ENCODE measurements around the gene TCTN3. TPM values are rescaled to one million over a fixed set of nuclear protein-coding genes. Genes with fewer than 3 reads are reported as not detected.
A peak's percentile ranks its signal among the peaks of the same experiment; 100 is the strongest.

Gene TCTN3
- total and polyA plus RNA-seq, 2 of the 13 experiments (the other 11 are each of a cell fraction or from before 2014, with no cell fraction given), result 53.3 to 60.0 TPM

DNA sequence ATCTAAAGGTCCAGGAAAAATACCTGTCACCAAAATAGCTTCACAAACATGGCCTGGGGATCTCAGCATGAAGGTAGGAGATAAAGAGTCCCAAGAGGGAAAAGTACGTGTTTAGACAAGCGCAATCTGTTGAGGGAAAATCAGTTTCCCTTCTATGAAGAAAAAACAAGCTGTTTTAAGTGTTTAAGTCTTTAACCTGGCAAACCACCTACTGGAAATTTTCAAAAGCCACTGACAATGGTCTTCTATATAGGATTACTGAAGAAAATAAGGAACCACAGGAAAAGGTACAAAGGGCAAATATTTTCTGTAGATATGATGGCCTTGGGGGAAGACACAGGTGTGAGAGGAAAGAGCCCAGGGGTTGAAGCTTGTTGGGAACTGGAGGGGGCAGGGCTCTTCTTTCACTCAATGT is 58.4 kb downstream of the TCTN3 start (continued):
- 0 out of 2 replicates have a peak, but pooled peaks have one; percentile 49 for TF ChIP-seq ZBTB43 (CRISPR knock-in tag; conservative IDR thresholded peaks at IDR 0.05)
- no peak for TF ChIP-seq JDP2 (CRISPR knock-in tag; IDR thresholded peaks at IDR 0.05; ENCODE audit: borderline replicate concordance)
- TF ChIP-seq SP2 (CRISPR knock-in tag; IDR thresholded peaks at IDR 0.05), result no peak
- no peak for TF ChIP-seq NFATC3 (CRISPR knock-in tag; IDR thresholded peaks at IDR 0.05)
- peak in 1 of 2 experiments; percentile 64; a peak in 1 of 4 replicates for TF ChIP-seq KLF16 (CRISPR knock-in tag; IDR thresholded peaks at IDR 0.05)
- TF ChIP-seq, protein P1, sequence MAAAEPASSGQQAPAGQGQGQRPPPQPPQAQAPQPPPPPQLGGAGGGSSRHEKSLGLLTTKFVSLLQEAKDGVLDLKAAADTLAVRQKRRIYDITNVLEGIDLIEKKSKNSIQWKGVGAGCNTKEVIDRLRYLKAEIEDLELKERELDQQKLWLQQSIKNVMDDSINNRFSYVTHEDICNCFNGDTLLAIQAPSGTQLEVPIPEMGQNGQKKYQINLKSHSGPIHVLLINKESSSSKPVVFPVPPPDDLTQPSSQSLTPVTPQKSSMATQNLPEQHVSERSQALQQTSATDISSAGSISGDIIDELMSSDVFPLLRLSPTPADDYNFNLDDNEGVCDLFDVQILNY (CRISPR knock-in tag; conservative IDR thresholded peaks at IDR 0.05), result no peak
- TF ChIP-seq ZNF788 (CRISPR knock-in tag; IDR thresholded peaks at IDR 0.05; ENCODE audit: borderline replicate concordance), result no peak
- TF ChIP-seq, protein P2, sequence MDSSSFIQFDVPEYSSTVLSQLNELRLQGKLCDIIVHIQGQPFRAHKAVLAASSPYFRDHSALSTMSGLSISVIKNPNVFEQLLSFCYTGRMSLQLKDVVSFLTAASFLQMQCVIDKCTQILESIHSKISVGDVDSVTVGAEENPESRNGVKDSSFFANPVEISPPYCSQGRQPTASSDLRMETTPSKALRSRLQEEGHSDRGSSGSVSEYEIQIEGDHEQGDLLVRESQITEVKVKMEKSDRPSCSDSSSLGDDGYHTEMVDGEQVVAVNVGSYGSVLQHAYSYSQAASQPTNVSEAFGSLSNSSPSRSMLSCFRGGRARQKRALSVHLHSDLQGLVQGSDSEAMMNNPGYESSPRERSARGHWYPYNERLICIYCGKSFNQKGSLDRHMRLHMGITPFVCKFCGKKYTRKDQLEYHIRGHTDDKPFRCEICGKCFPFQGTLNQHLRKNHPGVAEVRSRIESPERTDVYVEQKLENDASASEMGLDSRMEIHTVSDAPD (CRISPR knock-in tag; IDR thresholded peaks at IDR 0.05), result no peak
- TF ChIP-seq ZNF556 (CRISPR knock-in tag; IDR thresholded peaks at IDR 0.05; ENCODE audit: borderline replicate concordance), result no peak

GRCh38 chr10:95628786-95629185 is 64.9 kb downstream of the TCTN3 start:
- no peaks in the 10 kb centered on the region for H3K9me3 ChIP-seq (ENCODE audit: low read length)
- no peak overlapping the region for H3K9ac ChIP-seq (ENCODE audit: insufficient read depth, low read depth, low read length)
- no peak overlapping the region for H2AFZ ChIP-seq (ENCODE audit: low read length)
- peaks cover 29% of the 10 kb centered on the region for H3K4me1 ChIP-seq (ENCODE audit: insufficient read depth, low read length)
- CTCF ChIA-PET (ENCODE audit: low intra/inter-chr PET ratio, low total read pairs), result no interaction called here
- WGBS (ENCODE audit: low lambda C conversion rate), result 94% methylated on average over 1 of the region's 1 CpG
- H3K4me3 ChIP-seq (replicated peaks in 1 of 3; ENCODE audit: insufficient read depth in 1 of 3, low read depth in 2 of 3, low read length in 3 of 3), result no peak overlapping the region
- H3K36me3 ChIP-seq (replicated peaks in 1 of 2; ENCODE audit: control insufficient read depth in 1 of 2, insufficient read depth in 2 of 2, low read length in 2 of 2), result peaks cover 30 to 95% of the 10 kb centered on the region in 2 experiments
- POLR2A ChIA-PET, result no interaction called here
- no peak for FAIRE-seq
- in situ Hi-C loops (cut with HindIII; ENCODE audit: extremely low pct_ligation_motif_present, low pct_unique_long_range_greater_than_20kb), result no loop called here
- peak; percentile 50; the same call in 2 of the 3 replicates for ATAC-seq
- H4K20me1 ChIP-seq (ENCODE audit: insufficient read depth, low read length), result no peaks in the 10 kb centered on the region
- intact Hi-C loops (cut with micrococcal nuclease; ENCODE audit: unreplicated experiment), result no loop called here
- no peak overlapping the region for H3K27ac ChIP-seq (ENCODE audit: extremely low read length, insufficient read depth, low read length)
- DNase-seq (ENCODE audit: low spot score), result no peak
- H3K4me2 ChIP-seq (ENCODE audit: low read depth, low read length), result no peak overlapping the region
- no peaks in the 10 kb centered on the region for H3K27me3 ChIP-seq (ENCODE audit: control insufficient read depth in 1 of 2, insufficient read depth in 2 of 2, low read length in 2 of 2)
- no peaks in the 10 kb centered on the region for H3K79me2 ChIP-seq (ENCODE audit: insufficient read depth, low read length)
- no TSS peak for BruUV-seq (replicated peaks)
- TF ChIP-seq ZNF33B (CRISPR knock-in tag; IDR thresholded peaks at IDR 0.05) (no peak), MZF1 (CRISPR knock-in tag; IDR thresholded peaks at IDR 0.05; ENCODE audit: borderline replicate concordance) (no peak), ZNF33A (CRISPR knock-in tag; IDR thresholded peaks at IDR 0.05; ENCODE audit: borderline replicate concordance) (no peak), TCF12 (IDR thresholded peaks at IDR 0.05) (no peak), TCF12 (CRISPR knock-in tag; IDR thresholded peaks at IDR 0.05) (no peak), SMC3 (IDR thresholded peaks at IDR 0.05; ENCODE audit: low read length) (no peak), ZNF512B (CRISPR knock-in tag; IDR thresholded peaks at IDR 0.05; ENCODE audit: borderline replicate concordance) (no peak), PHF8 (CRISPR knock-in tag; IDR thresholded peaks at IDR 0.05) (no peak)

Measured in HepG2 (cell line).